Peyer's patch (tissue), 4 donors: ENCODE measurements around the gene GOLGB1. TPM values are rescaled to one million over a fixed set of nuclear protein-coding genes. Genes with fewer than 3 reads are reported as not detected.

Experiments
- DNase-seq, 3 donors: peaks; one replicate each; pipeline ENCODE4 v3.0.0-alpha.2; 2017 to 2019
- H3K27ac ChIP-seq, 4 donors: fragments of 200-600 bp; sonication (generic); one replicate each; pipeline ENCODE4 v1.5.1; 2016 to 2019
- H3K27me3 ChIP-seq, 2 donors: fragments of 200-600 bp; sonication (generic); one replicate each; pipeline ENCODE4 v1.5.1; 2019
- H3K36me3 ChIP-seq, 3 donors: fragments of 200-600 bp; sonication (generic); one replicate each; pipeline ENCODE4 v1.5.1; 2016 to 2019
- H3K4me1 ChIP-seq, 4 donors: fragments of 200-600 bp; sonication (generic); one replicate each; pipeline ENCODE4 v1.5.1; 2016 to 2019
- H3K4me3 ChIP-seq, 4 donors: fragments of 200-600 bp; sonication (generic); 1 replicate in 3 of 4; 2 replicates in 1 of 4; pipeline ENCODE4 v1.5.1; 2016 to 2019; ENCODE audit warnings: mild to moderate bottlenecking in 1 of 4
- H3K9me3 ChIP-seq, 4 donors: fragments of 200-600 bp; sonication (generic); one replicate each; pipeline ENCODE4 v1.5.1; 2016 to 2019; ENCODE audit warnings: mild to moderate bottlenecking in 1 of 4
- POLR2A ChIP-seq, 2 donors: fragments of 450-650 bp; IDR thresholded peaks; one replicate each; pipeline ENCODE4 v1.5.1; 2017; ENCODE audit warnings: antibody characterized with exemption in 2 of 2, mild to moderate bottlenecking in 2 of 2, moderate library complexity in 2 of 2
- total RNA-seq, 4 donors: library from RNA; depleted of rRNA; stranded (reverse); fragments of >200 nt; gene quantifications; one replicate each; pipeline ENCODE4 v1.1.0, GENCODE V29; 2016
- TF ChIP-seq, protein P1 (sequence below), 6 experiments: fragments of 450-650 bp in 4 of 6; fragments of 200-600 bp in 2 of 6; sonication (generic) in 1 of 6; IDR thresholded peaks; one replicate each; pipeline ENCODE4 v1.5.1; 2017 to 2019; ENCODE audit warnings: antibody characterized with exemption in 6 of 6, mild to moderate bottlenecking in 3 of 6, moderate library complexity in 1 of 6

The GOLGB1 gene
- total RNA-seq, 4 donors from 2014 or later: 84.0 to 134 (median 112) TPM

- TF ChIP-seq POLR2A (IDR thresholded peaks at IDR 0.05): no peak
- TF ChIP-seq, protein P1, sequence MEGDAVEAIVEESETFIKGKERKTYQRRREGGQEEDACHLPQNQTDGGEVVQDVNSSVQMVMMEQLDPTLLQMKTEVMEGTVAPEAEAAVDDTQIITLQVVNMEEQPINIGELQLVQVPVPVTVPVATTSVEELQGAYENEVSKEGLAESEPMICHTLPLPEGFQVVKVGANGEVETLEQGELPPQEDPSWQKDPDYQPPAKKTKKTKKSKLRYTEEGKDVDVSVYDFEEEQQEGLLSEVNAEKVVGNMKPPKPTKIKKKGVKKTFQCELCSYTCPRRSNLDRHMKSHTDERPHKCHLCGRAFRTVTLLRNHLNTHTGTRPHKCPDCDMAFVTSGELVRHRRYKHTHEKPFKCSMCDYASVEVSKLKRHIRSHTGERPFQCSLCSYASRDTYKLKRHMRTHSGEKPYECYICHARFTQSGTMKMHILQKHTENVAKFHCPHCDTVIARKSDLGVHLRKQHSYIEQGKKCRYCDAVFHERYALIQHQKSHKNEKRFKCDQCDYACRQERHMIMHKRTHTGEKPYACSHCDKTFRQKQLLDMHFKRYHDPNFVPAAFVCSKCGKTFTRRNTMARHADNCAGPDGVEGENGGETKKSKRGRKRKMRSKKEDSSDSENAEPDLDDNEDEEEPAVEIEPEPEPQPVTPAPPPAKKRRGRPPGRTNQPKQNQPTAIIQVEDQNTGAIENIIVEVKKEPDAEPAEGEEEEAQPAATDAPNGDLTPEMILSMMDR (IDR thresholded peaks at IDR 0.05): no peak
- DNase-seq: no peak
- Histone ChIP-seq H3K4me1 (no peaks in the 10 kb centered on the region), H3K9me3 (no peaks in the 10 kb centered on the region), H3K4me3 (no peak overlapping the region), H3K36me3 (peaks cover 0 to 82% (median 0%) of the 10 kb centered on the region in 3 donors), H3K27me3 (no peaks in the 10 kb centered on the region), H3K27ac (no peak overlapping the region)
These were observed 84.1 kb downstream of the GOLGB1 start for GRCh38 chr3:121665488-121665887.

GRCh38 chr3:121663171-121663847 lies 86.2 kb downstream of the GOLGB1 start:
- Histone ChIP-seq H3K9me3 (no peaks in the 10 kb centered on the region), H3K27ac (no peak overlapping the region), H3K4me1 (peaks cover 0 to 3% (median 1%) of the 10 kb centered on the region in 4 donors), H3K4me3 (no peak overlapping the region), H3K36me3 (peaks cover 0 to 60% (median 0%) of the 10 kb centered on the region in 3 donors), H3K27me3 (no peaks in the 10 kb centered on the region)
- TF ChIP-seq POLR2A (IDR thresholded peaks at IDR 0.05): no peak
- TF ChIP-seq, protein P1 (IDR thresholded peaks at IDR 0.05): no peak
- DNase-seq: no peak

GRCh38 chr3:121662742-121663141 lies 86.8 kb downstream of the GOLGB1 start:
- H3K27me3 ChIP-seq: no peaks in the 10 kb centered on the region
- no peak overlapping the region for H3K4me3 ChIP-seq
- peaks cover 0 to 54% (median 0%) of the 10 kb centered on the region in 3 donors for H3K36me3 ChIP-seq
- H3K27ac ChIP-seq: no peak overlapping the region
- TF ChIP-seq, protein P1 (IDR thresholded peaks at IDR 0.05): no peak
- no peak for TF ChIP-seq POLR2A (IDR thresholded peaks at IDR 0.05)
- peaks cover 0 to 3% (median 1%) of the 10 kb centered on the region in 4 donors for H3K4me1 ChIP-seq
- no peak for DNase-seq
- no peaks in the 10 kb centered on the region for H3K9me3 ChIP-seq

DNA sequence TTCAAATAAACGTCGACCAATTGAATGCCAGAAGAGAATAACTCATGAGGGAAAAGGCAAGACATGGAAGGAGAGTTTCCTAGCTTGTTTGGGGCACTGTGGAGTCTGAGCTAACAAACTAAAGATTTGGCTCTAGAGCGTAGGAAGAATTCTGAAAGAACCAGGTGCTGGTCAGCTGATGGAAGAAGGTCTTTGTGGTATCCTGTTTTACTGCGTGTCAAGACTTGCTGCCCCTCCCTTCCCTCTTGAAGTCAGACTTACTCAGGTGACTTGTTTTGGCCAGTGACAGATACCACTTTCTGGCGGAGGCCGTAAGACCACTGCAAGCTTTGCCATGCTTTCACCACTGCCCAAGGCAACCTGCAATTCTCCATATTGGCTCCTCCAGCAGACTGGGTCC lies 88.2 kb downstream of the GOLGB1 start:
- TF ChIP-seq POLR2A (IDR thresholded peaks at IDR 0.05): no peak
- TF ChIP-seq, protein P1 (IDR thresholded peaks at IDR 0.05): no peak
- Histone ChIP-seq H3K27ac (peak overlapping the region; percentile 65 to 88 (median 82)), H3K9me3 (no peaks in the 10 kb centered on the region), H3K4me3 (no peak overlapping the region), H3K4me1 (peaks cover 0 to 3% (median 1%) of the 10 kb centered on the region in 4 donors), H3K27me3 (no peaks in the 10 kb centered on the region), H3K36me3 (peaks cover 0 to 41% (median 0%) of the 10 kb centered on the region in 3 donors)
- DNase-seq: peak in 1 of 3 donors; percentile 18

DNA sequence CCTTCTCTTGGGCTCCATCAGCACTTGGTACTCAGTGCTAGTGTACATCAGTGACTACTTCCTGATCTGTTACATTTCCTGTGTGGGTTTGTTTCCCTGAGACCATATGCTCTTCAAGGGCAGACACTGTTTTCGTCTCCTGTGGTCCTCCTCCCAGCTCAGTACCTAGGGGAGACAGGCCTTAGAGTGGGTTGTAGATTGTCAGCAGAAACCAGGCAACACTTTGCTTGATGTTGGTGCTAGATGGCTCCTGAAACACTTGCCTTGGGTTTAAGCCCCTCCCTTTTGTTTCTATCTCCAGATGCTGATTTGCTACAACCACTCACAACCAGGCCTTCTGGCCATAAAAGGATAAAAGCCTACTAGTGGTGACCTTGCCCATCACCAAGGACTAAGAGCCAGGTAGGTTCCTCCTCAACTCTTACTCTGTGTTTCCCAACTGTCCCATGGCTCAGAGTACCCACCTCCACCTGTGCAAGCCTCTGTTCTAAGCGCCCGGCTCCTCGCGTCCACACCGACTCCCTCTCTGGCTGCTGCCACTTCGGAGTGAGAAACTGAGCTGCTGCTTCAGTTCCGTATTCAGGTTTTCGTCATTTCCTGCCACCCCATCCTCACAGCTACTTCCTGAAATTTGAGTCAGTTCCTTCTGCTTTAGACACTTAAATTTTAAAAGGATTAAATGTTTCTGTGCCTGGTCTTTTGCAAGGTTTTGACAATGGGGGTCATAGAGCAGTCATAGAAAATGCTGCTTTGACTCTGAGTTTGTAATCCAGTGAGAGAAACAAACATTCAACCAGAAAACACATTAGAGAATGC lies 89.0 kb downstream of the GOLGB1 start, which contains the start of gene HCLS1:
HCLS1 (minus strand) TSS at position 548 of the 816 bp plus-strand sequence. CDS start 2,556 bp downstream, outside the sequence.
- peak within 1 kb of the TSS; percentile 31 to 47 (median 44) for H3K4me3 ChIP-seq
- peak; percentile 53 to 90 (median 83) for DNase-seq
- peaks cover 0 to 37% (median 0%) of the 10 kb centered on the region in 3 donors for H3K36me3 ChIP-seq

More for the DNA sequence above, 89.0 kb downstream of the GOLGB1 start, which contains the start of gene HCLS1:
- no peaks in the 10 kb centered on the region for H3K27me3 ChIP-seq
- TF ChIP-seq, protein P1 (IDR thresholded peaks at IDR 0.05): no peak
- peak; percentile 45 to 57 for TF ChIP-seq POLR2A (IDR thresholded peaks at IDR 0.05)
- no peaks in the 10 kb centered on the region for H3K9me3 ChIP-seq
- peak within 1 kb of the TSS; percentile 65 to 88 (median 82) for H3K27ac ChIP-seq
- peaks cover 0 to 3% (median 1%) of the 10 kb centered on the region in 4 donors for H3K4me1 ChIP-seq
